Limb (tissue), 2 donors: ENCODE results near the gene SCGB3A2.
"Not testable (repeated sequence)": the region's sequence is repeated elsewhere in the genome, so short reads cannot be mapped to it uniquely, and the experiment has no call there.

Source experiments
- DNase-seq, 2 donors: peaks; one replicate each; pipeline ENCODE4 v3.0.0-alpha.2; 2016; ENCODE audit errors: extremely low spot score in 2 of 2

SCGB3A2 gene

GRCh38 chr5:147863454-147864158, 14.9 kb upstream of the SCGB3A2 start:
- no peak for DNase-seq

DNA sequence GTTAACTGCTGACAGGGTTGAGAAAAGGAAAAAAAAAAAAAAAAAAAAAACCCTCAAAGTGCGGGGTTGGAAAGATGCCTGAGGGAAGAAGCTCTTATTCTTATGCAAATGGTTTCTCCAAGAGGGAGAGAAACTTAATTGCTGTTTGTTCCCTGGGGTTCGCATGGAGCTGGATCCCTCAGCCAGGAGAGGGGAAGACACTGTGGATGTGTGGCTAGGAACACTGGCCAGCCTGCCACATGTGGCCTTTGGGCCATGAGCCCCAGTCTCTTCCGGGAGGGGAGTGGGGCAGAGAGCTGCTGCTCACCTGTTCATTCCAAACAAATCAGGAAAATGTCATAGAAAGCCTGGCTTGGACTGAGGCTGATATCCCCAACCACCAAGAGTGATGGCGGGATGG, 9.4 kb upstream of the SCGB3A2 start:
- DNase-seq, result no peak

GRCh38 chr5:147869892-147870291, 8.6 kb upstream of the SCGB3A2 start:
- DNase-seq, result not testable (repeated sequence)

DNA sequence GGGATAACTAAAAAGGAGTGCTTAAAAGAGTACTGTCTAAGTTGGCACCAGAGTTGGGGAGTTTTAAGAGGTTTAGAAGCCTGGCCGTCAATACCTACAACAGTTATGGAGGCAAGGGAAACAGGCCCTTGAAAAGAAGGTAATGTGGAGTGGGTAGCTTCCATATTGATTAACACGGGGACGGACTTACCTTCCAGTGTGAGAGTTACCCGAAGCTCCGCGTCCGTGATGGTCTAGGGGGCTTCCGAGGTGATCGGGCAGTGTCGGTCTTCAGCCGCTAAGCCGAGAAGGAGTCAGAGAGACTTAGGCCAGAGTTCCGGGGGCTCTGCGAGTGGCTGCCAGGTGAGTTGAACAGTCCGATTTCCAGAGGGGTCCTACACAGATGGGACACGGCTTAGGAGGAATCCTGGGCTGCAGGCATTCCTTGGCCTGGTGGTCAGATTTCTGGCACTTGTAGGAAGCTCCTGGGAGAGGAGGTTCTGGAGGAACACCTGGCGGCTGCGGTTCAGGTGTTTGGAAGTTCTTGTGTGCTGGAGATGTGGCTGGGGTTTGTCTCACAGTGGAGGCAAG, 6.4 kb upstream of the SCGB3A2 start:
- DNase-seq, result not testable (repeated sequence)

- DNase-seq, result not testable (repeated sequence)
Observed at GRCh38 chr5:147872744-147873435, 5.6 kb upstream of the SCGB3A2 start.

GRCh38 chr5:147874118-147874875, 4.2 kb upstream of the SCGB3A2 start:
- DNase-seq, result not testable (repeated sequence)

GRCh38 chr5:147874910-147875367, 3.6 kb upstream of the SCGB3A2 start:
- DNase-seq, result no peak

GRCh38 chr5:147876141-147876540, 2.4 kb upstream of the SCGB3A2 start:
- DNase-seq, result no peak

DNA sequence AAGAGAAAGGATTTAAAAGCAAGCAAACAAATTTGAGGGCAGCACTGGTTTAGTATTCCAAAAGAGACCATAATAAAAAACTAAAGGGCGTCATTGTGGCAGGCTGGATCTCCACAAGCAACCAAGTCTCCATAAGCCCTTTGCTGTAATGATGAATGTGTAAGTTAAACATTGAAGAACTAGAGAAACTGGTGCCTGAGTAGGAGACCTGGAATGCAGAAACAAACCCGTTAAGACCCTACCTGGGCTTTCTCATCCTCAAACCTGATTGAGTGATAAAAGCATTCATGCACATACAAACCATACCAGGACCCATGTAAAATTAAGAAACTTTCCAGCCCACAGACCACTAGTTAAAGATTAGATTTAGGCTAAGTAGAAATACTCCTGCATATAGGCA, 1.9 kb upstream of the SCGB3A2 start:
- no peak for DNase-seq

- no peak for DNase-seq
Observed at GRCh38 chr5:147879784-147880183, 1.3 kb downstream of the SCGB3A2 start.

- no peak for DNase-seq
Observed at GRCh38 chr5:147880487-147880886, 2.0 kb downstream of the SCGB3A2 start.

- no peak for DNase-seq
Observed at GRCh38 chr5:147882586-147883313, 4.2 kb downstream of the SCGB3A2 start.

DNA sequence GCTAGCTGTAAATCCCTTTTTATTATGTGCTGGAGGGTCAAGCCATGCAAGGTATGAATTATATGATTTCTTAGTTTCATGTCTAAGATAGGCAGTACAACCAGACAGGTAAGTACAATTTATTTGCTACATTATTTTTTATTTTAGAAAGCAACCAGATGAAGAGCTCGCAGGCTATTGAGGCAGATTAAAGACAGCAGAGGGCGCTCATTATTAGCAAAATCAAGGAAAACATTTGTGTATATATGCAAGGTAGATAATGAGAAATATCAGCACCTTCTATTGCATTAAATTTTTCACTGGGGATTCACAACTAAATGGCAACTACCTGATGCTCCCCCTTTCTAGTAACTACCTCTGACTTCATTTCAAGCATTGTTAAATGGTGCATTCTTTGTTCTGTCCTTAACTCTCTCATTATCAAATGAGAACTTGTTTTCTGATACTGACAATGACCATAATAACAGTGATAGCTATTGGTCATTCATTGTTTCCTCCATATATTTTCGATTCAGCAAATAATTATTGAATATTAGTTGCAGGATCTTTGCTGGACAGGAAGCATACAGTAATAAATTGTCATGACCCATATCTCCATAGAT, 8.6 kb downstream of the SCGB3A2 start:
- DNase-seq, result no peak

GRCh38 chr5:147887930-147888329, 9.4 kb downstream of the SCGB3A2 start:
- DNase-seq, result no peak

DNA sequence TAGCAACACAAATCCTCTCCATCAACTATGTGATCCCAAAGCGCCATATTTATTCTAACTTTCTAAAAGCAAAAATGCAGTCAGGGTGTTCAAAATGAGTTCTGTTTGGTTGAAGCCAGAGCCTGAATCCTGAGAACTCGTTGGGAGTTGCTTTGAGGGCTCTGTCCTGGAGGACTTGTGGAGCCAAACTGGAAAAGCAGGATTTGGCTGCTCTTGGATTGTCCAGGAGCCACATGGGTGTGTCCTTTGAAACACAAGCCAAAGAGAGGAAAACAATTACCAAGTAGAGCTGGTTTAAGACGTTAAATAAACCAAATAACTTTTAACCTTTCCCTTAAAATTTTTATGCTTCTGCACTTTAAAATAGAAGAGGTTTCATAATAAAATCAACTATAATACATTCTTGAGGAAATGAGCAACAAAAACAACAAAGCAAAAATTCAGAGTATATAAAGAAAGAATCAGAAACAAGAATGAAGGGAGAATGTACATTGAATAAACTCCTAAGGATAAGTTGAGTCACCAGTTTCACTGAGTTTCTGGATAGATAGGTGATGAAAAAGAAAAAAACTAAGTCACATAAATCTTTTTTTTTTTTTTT, 14.3 kb downstream of the SCGB3A2 start:
- no peak for DNase-seq

- no peak for DNase-seq
Observed at GRCh38 chr5:147893820-147894219, 15.3 kb downstream of the SCGB3A2 start.

- no peak for DNase-seq
Observed at GRCh38 chr5:147895864-147896263, 17.4 kb downstream of the SCGB3A2 start.

DNA sequence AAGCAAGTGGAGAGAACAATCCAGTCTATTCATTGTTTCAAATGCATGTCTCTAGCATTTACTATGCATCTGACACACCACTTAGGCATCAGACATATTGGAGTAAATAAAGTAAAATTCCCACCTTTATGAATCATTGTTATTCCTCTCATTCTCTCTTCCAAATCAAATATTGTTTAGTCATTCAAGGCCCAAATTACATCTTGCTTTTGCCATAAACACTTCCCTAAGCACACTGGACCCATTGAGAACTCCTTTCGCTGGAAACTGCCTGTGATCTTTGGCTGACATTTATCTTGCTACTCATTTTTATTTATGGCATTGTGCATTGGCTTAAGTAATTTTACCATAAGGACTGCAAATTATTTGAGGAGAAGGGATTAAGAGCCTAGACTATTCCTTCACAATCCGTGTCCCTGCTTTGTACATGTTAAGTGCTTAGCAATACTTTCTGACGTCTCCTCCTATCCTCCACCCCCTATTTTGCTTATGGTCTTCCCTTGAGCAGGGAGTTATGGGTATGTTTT, 20.4 kb downstream of the SCGB3A2 start:
- no peak for DNase-seq

DNA sequence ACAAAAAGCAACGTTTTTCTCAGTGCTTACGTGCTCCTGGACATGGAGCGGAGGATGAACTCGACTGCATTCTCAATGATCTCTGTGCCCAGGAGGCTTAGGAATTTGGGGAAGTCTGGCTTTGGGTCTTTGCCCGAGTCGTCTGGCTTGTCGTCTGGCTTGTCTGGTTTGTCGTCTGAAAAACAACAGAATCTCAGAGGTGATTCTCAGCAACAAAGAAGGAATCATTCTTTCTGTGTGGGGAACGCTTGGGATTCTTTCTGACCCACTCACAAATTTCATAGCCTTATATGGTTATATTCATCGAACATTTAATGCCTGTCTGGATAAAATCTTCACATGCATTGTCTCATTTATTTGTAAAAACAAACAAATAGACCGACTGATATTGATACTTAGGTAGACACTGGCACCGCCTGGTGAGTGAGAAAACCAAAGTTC, 23.1 kb downstream of the SCGB3A2 start:
- DNase-seq, result no peak

DNA sequence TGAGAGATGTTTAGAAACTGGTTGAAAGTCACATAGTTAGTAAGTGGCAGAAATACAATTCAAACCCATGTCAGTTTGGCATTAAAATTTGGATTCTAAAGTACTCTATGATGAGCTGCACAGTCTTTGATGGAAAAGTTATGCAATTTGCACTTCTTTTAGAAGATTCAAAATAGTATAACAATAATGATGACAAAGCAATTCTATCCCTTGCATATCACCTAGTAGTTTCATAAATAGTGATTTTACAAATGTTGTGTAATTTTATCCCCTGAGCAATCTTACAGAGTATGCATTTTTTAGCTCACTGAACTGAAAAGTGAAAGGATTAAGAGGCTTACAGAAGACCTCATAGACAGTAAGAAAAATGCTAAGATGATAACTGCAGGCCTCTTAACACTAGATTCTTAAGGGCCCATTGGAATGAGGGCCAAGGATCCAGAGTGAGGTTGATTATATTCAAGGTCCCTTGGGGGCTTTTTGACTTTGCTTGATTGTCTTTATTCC, 24.2 kb downstream of the SCGB3A2 start:
- no peak for DNase-seq
